ENCODE data around the gene CDH24.

CDH24 gene

GRCh38 chr14:23057757-23058653 lies 685 bp upstream of the CDH24 start:
- Histone ChIP-seq H3K4me2 (ENCODE audit: insufficient read depth, low read length) (peak overlapping the region; percentile 91), H2AFZ (ENCODE audit: low read depth, low read length) (peak overlapping the region; percentile 61), H3K9ac (ENCODE audit: low read depth, low read length) (peak overlapping the region; percentile 62), H3K27me3 (ENCODE audit: insufficient read depth, low read length, poor library complexity) (peaks cover 6% of the 10 kb centered on the region), H3K27ac (ENCODE audit: low read length) (no peak overlapping the region; the same call in 1 of the 2 replicates), H4K20me1 (ENCODE audit: insufficient read depth, low read length) (peaks cover 15% of the 10 kb centered on the region), H3K4me1 (ENCODE audit: insufficient read depth, low read length) (peaks cover 19% of the 10 kb centered on the region), H3K79me2 (ENCODE audit: insufficient read depth, low read length) (no peaks in the 10 kb centered on the region), H3K4me3 (ENCODE audit: low read depth in 1 of 2, low read length in 2 of 2) (peak overlapping the region; percentile 26 to 61), H3K9me3 (ENCODE audit: insufficient read depth, low read length, severe bottlenecking) (no peaks in the 10 kb centered on the region), H3K36me3 (ENCODE audit: insufficient read depth, low read length) (peaks cover 40% of the 10 kb centered on the region)
- no peak for TF ChIP-seq EZH2 (IDR thresholded peaks at IDR 0.05; ENCODE audit: borderline replicate concordance, low read depth, low read length, severe bottlenecking)
- TF ChIP-seq CTCF (IDR thresholded peaks at IDR 0.05; ENCODE audit: borderline replicate concordance, extremely low read depth, low read length, poor library complexity, severe bottlenecking): peak; percentile 99
- peak; percentile 79 for ATAC-seq (ENCODE audit: insufficient read depth, low read depth)
- peak; percentile 88 for DNase-seq

GRCh38 chr14:23056145-23056955 lies 970 bp downstream of the CDH24 start:
- Histone ChIP-seq H3K27me3 (ENCODE audit: insufficient read depth, low read length, poor library complexity) (peaks cover 6% of the 10 kb centered on the region), H3K4me3 (ENCODE audit: low read depth in 1 of 2, low read length in 2 of 2) (peak overlapping the region in 1 of 2 experiments; percentile 61; a peak in 1 of 4 replicates), H3K79me2 (ENCODE audit: insufficient read depth, low read length) (no peaks in the 10 kb centered on the region), H3K27ac (ENCODE audit: low read length) (no peak overlapping the region), H3K9me3 (ENCODE audit: insufficient read depth, low read length, severe bottlenecking) (no peaks in the 10 kb centered on the region), H3K9ac (ENCODE audit: low read depth, low read length) (peak overlapping the region; percentile 62; the same call in 1 of the 2 replicates), H4K20me1 (ENCODE audit: insufficient read depth, low read length) (peaks cover 15% of the 10 kb centered on the region), H3K36me3 (ENCODE audit: insufficient read depth, low read length) (peaks cover 25% of the 10 kb centered on the region), H3K4me1 (ENCODE audit: insufficient read depth, low read length) (peaks cover 19% of the 10 kb centered on the region), H3K4me2 (ENCODE audit: insufficient read depth, low read length) (peak overlapping the region; percentile 91), H2AFZ (ENCODE audit: low read depth, low read length) (peak overlapping the region; percentile 52; the same call in 1 of the 2 replicates)
- peak; percentile 66 for DNase-seq
- ATAC-seq (ENCODE audit: insufficient read depth, low read depth): peak; percentile 59
- TF ChIP-seq CTCF (IDR thresholded peaks at IDR 0.05; ENCODE audit: borderline replicate concordance, extremely low read depth, low read length, poor library complexity, severe bottlenecking): peak; percentile 80
- TF ChIP-seq EZH2 (IDR thresholded peaks at IDR 0.05; ENCODE audit: borderline replicate concordance, low read depth, low read length, severe bottlenecking): no peak

- DNase-seq (no peak), ATAC-seq (ENCODE audit: insufficient read depth, low read depth) (no peak)
- peaks cover 19% of the 10 kb centered on the region for H3K4me1 ChIP-seq (ENCODE audit: insufficient read depth, low read length)
- H3K36me3 ChIP-seq (ENCODE audit: insufficient read depth, low read length): peaks cover 18% of the 10 kb centered on the region
- H3K4me2 ChIP-seq (ENCODE audit: insufficient read depth, low read length): no peak overlapping the region
- peaks cover 6% of the 10 kb centered on the region for H3K27me3 ChIP-seq (ENCODE audit: insufficient read depth, low read length, poor library complexity)
- no peaks in the 10 kb centered on the region for H3K9me3 ChIP-seq (ENCODE audit: insufficient read depth, low read length, severe bottlenecking)
- H3K9ac ChIP-seq (ENCODE audit: low read depth, low read length): no peak overlapping the region
- H2AFZ ChIP-seq (ENCODE audit: low read depth, low read length): no peak overlapping the region
- H3K27ac ChIP-seq (ENCODE audit: low read length): no peak overlapping the region
- H3K79me2 ChIP-seq (ENCODE audit: insufficient read depth, low read length): no peaks in the 10 kb centered on the region
- H4K20me1 ChIP-seq (ENCODE audit: insufficient read depth, low read length): peaks cover 10% of the 10 kb centered on the region
- no peak for TF ChIP-seq EZH2 (IDR thresholded peaks at IDR 0.05; ENCODE audit: borderline replicate concordance, low read depth, low read length, severe bottlenecking)
- no peak for TF ChIP-seq CTCF (IDR thresholded peaks at IDR 0.05; ENCODE audit: borderline replicate concordance, extremely low read depth, low read length, poor library complexity, severe bottlenecking)
- no peak overlapping the region for H3K4me3 ChIP-seq (ENCODE audit: low read depth in 1 of 2, low read length in 2 of 2)
Observed at GRCh38 chr14:23055621-23056144, 1.6 kb downstream of the CDH24 start.
